Umbilical cord (tissue), 2 donors: ENCODE measurements around the gene STARD10. TPM values are rescaled to one million over a fixed set of nuclear protein-coding genes. Genes with fewer than 3 reads are reported as not detected.
"Not testable (repeated sequence)": the region's sequence is repeated elsewhere in the genome, so short reads cannot be mapped to it uniquely, and the experiment has no call there.

Experiments used
- DNase-seq: peaks from one replicate; pipeline ENCODE4 v3.0.0-alpha.2; 2015; ENCODE audit warnings: low spot score
- total RNA-seq: library from RNA; depleted of rRNA; stranded (reverse); fragments of >200 nt; gene quantifications from one replicate; pipeline ENCODE4 v1.2.3, GENCODE V29; 2014; ENCODE audit warnings: low replicate concordance; ENCODE audit not compliant: insufficient read depth

STARD10 gene
- total RNA-seq: 56.1 TPM

- DNase-seq: peak; percentile 99
Measured at GRCh38 chr11:72793425-72794367, at the start of gene STARD10. STARD10 (minus strand) TSS chr11:72794047; CDS start chr11:72781181, 12,866 bp downstream.

- no peak for DNase-seq
Measured at GRCh38 chr11:72842653-72843330, 48.9 kb upstream of the STARD10 start.

GRCh38 chr11:72842126-72842525 lies 48.3 kb upstream of the STARD10 start:
- DNase-seq: no peak

- DNase-seq: no peak
Measured at GRCh38 chr11:72841397-72841796, 47.5 kb upstream of the STARD10 start.

- DNase-seq: peak; percentile 95
Measured at GRCh38 chr11:72840780-72841179, 46.9 kb upstream of the STARD10 start.

GRCh38 chr11:72838691-72839305 lies 45.0 kb upstream of the STARD10 start:
- DNase-seq: no peak

- peak; percentile 46 for DNase-seq
Measured at GRCh38 chr11:72836111-72836510, 42.3 kb upstream of the STARD10 start.

GRCh38 chr11:72834905-72835304 lies 41.1 kb upstream of the STARD10 start:
- DNase-seq: no peak

- DNase-seq: peak; percentile 57
Measured at GRCh38 chr11:72833811-72834493, 40.1 kb upstream of the STARD10 start.

- no peak for DNase-seq
Measured at GRCh38 chr11:72833083-72833733, 39.4 kb upstream of the STARD10 start.

GRCh38 chr11:72832301-72833082 lies 38.6 kb upstream of the STARD10 start:
- DNase-seq: no peak

- peak; percentile 84 for DNase-seq
Measured at GRCh38 chr11:72831521-72832300, 37.9 kb upstream of the STARD10 start.

GRCh38 chr11:72829884-72830533 lies 36.2 kb upstream of the STARD10 start:
- DNase-seq: no peak

- DNase-seq: no peak
Measured at GRCh38 chr11:72829178-72829577, 35.3 kb upstream of the STARD10 start.

GRCh38 chr11:72828692-72829101 lies 34.9 kb upstream of the STARD10 start:
- DNase-seq: no peak

- no peak for DNase-seq
Measured at GRCh38 chr11:72828081-72828567, 34.3 kb upstream of the STARD10 start.

- DNase-seq: not testable (repeated sequence)
Measured at GRCh38 chr11:72827656-72828055, 33.8 kb upstream of the STARD10 start.

- DNase-seq: no peak
Measured at GRCh38 chr11:72826942-72827480, 33.2 kb upstream of the STARD10 start.
